CD4-positive, alpha-beta T cell treated with Interleukin-17A for 4 hours (primary cell): ENCODE data around the gene CNNM2.

Experiments used
- DNase-seq: peaks from one replicate; pipeline ENCODE4 v3.0.0-alpha.2; 2020; ENCODE audit warnings: mixed read lengths

CNNM2 gene

GRCh38 chr10:103078309-103078615 is 160.2 kb downstream of the CNNM2 start:
- DNase-seq, result no peak

GRCh38 chr10:103078676-103079075 is 160.6 kb downstream of the CNNM2 start:
- no peak for DNase-seq

GRCh38 chr10:103079100-103079499 is 161.0 kb downstream of the CNNM2 start:
- no peak for DNase-seq

GRCh38 chr10:103079946-103080345 is 161.9 kb downstream of the CNNM2 start:
- DNase-seq, result no peak

- no peak for DNase-seq
These were observed 162.9 kb downstream of the CNNM2 start for GRCh38 chr10:103080891-103081581.

GRCh38 chr10:103082683-103083082 is 164.6 kb downstream of the CNNM2 start:
- DNase-seq, result no peak

GRCh38 chr10:103083266-103083976 is 165.3 kb downstream of the CNNM2 start:
- no peak for DNase-seq

- DNase-seq, result no peak
These were observed 165.9 kb downstream of the CNNM2 start for GRCh38 chr10:103083977-103084320.

- DNase-seq, result no peak
These were observed 168.2 kb downstream of the CNNM2 start for GRCh38 chr10:103086261-103086660.

- no peak for DNase-seq
These were observed 168.7 kb downstream of the CNNM2 start for GRCh38 chr10:103086799-103087198.

GRCh38 chr10:103089493-103089892 is 171.4 kb downstream of the CNNM2 start:
- DNase-seq, result no peak

GRCh38 chr10:103090911-103091310 is 172.8 kb downstream of the CNNM2 start:
- DNase-seq, result no peak

GRCh38 chr10:103095005-103095404 is 176.9 kb downstream of the CNNM2 start:
- DNase-seq, result no peak

- no peak for DNase-seq
These were observed 178.0 kb downstream of the CNNM2 start for GRCh38 chr10:103096130-103096529.

GRCh38 chr10:103098240-103098639 is 180.1 kb downstream of the CNNM2 start:
- no peak for DNase-seq

- DNase-seq, result no peak
These were observed 182.5 kb downstream of the CNNM2 start for GRCh38 chr10:103100620-103101019.

GRCh38 chr10:103102195-103102594 is 184.1 kb downstream of the CNNM2 start:
- no peak for DNase-seq

GRCh38 chr10:103103989-103104388 is 185.9 kb downstream of the CNNM2 start:
- no peak for DNase-seq

- no peak for DNase-seq
These were observed 186.6 kb downstream of the CNNM2 start for GRCh38 chr10:103104721-103105120.

- no peak for DNase-seq
These were observed 187.4 kb downstream of the CNNM2 start for GRCh38 chr10:103105462-103105861.

- no peak for DNase-seq
These were observed 188.4 kb downstream of the CNNM2 start for GRCh38 chr10:103106539-103106938.

- no peak for DNase-seq
These were observed 191.7 kb downstream of the CNNM2 start for GRCh38 chr10:103109821-103110220.

- DNase-seq, result no peak
These were observed 192.3 kb downstream of the CNNM2 start for GRCh38 chr10:103110407-103110806.

- DNase-seq, result no peak
These were observed 193.2 kb downstream of the CNNM2 start for GRCh38 chr10:103111031-103111917.
